Measurements from ENCODE around the gene ARHGDIA.

The ARHGDIA gene

DNA sequence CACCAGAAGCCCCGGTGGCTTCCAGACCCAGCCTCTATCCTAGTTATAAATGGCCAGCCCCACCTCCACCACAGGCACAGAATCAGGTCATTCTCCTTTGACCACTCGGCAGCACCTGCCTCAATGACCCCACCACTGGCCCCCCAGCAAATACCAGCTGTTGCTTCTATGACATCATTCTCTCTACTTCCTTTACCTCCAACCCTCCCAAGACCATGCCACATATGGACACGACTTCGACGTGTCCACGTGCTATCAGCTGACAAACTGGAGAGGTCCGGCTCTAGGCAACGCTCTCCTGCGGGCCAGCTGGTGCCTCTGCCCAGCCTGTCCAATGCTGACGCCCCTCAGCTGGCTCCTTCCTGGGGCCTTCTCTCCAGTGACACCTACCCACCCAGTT, 14.3 kb upstream of the ARHGDIA start:
- peaks cover 41% of the 10 kb centered on the region for H3K79me2 ChIP-seq (ENCODE audit: control insufficient read depth, insufficient read depth, low read length, unreplicated experiment)
- H3K36me3 ChIP-seq (ENCODE audit: insufficient read depth, low read length): peaks cover 22% of the 10 kb centered on the region; the same call in 1 of the 2 replicates
- no peaks in the 10 kb centered on the region for H3K27me3 ChIP-seq (ENCODE audit: insufficient read depth, low read length)
- H3K27ac ChIP-seq (ENCODE audit: low read depth, low read length): no peak overlapping the region; the same call in 1 of the 2 replicates
- H2AFZ ChIP-seq (ENCODE audit: low read length, unreplicated experiment): no peak overlapping the region
- peaks cover 29% of the 10 kb centered on the region for H3K4me1 ChIP-seq (ENCODE audit: control insufficient read depth, insufficient read depth, low read length, unreplicated experiment)
- no peak overlapping the region for H3K4me3 ChIP-seq (ENCODE audit: low read depth, low read length)

DNA sequence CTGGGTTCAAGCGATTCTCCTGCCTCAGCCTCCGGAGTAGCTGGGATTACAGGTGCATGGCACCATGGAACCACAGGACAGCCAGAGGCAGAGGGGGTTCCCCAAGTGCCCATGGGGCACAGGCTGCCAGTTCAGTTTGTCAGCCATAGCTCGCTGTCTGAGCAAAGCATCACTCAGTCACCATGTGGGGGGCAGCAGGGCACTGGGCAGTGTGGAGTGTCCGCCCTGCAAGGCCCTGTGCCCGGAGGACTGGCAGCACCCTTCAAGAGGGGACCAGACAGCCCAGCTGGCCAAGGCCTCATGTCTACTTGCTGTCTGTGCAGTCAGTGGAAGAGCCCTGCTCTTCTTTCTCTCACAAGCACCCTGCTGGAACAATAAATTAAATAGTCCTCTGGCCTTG, 13.8 kb upstream of the ARHGDIA start:
- no peak overlapping the region for H3K4me3 ChIP-seq (ENCODE audit: low read depth, low read length)
- H2AFZ ChIP-seq (ENCODE audit: low read length, unreplicated experiment): no peak overlapping the region
- no peaks in the 10 kb centered on the region for H3K27me3 ChIP-seq (ENCODE audit: insufficient read depth, low read length)
- H3K79me2 ChIP-seq (ENCODE audit: control insufficient read depth, insufficient read depth, low read length, unreplicated experiment): peaks cover 37% of the 10 kb centered on the region
- H3K4me1 ChIP-seq (ENCODE audit: control insufficient read depth, insufficient read depth, low read length, unreplicated experiment): peaks cover 24% of the 10 kb centered on the region
- no peak overlapping the region; the same call in 1 of the 2 replicates for H3K27ac ChIP-seq (ENCODE audit: low read depth, low read length)
- peaks cover 21% of the 10 kb centered on the region; the same call in 1 of the 2 replicates for H3K36me3 ChIP-seq (ENCODE audit: insufficient read depth, low read length)

DNA sequence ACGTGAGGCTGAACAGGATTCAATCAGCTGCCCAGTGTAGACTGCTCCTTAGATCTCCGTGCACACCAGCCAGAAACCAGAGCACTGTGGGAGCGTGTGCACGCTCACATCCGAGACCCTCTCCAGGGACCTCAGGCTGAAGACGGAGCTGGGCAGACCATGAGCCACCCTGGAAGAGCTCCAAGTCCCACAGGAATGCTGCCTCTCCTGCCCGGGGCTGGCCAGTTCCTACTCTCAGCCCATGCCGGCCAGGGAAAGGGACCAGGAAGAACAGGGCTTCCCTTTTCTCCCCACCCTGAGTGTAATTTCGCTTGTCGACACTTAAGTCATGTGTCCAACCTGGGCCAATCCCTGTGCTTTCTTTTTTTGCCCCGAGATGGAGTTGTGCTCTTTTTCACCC, 13.4 kb upstream of the ARHGDIA start:
- Histone ChIP-seq H3K36me3 (ENCODE audit: insufficient read depth, low read length) (peaks cover 18% of the 10 kb centered on the region), H3K27ac (ENCODE audit: low read depth, low read length) (no peak overlapping the region), H3K27me3 (ENCODE audit: insufficient read depth, low read length) (no peaks in the 10 kb centered on the region), H3K4me1 (ENCODE audit: control insufficient read depth, insufficient read depth, low read length, unreplicated experiment) (peaks cover 20% of the 10 kb centered on the region), H3K4me3 (ENCODE audit: low read depth, low read length) (no peak overlapping the region), H2AFZ (ENCODE audit: low read length, unreplicated experiment) (no peak overlapping the region), H3K79me2 (ENCODE audit: control insufficient read depth, insufficient read depth, low read length, unreplicated experiment) (peaks cover 32% of the 10 kb centered on the region)

DNA sequence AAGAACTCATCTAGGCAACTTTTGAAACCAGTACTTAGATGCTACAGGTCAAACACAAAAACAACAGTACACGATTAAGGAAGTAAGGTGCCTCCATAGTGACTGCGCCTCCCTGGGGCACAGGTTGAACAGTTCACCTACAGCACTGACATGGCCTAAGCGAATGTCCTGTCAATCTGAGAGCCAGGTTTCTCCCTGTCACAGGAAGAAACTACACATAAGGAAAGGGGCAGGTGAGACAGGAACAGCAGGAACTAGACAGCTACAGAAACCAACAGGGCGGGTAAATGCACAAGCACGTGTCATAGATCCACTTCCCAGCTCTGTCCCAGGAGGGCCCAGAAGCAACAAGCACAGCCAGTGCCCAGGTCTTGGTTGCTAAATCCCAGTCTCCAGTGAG, 8.0 kb upstream of the ARHGDIA start:
- Histone ChIP-seq H3K4me1 (ENCODE audit: control insufficient read depth, insufficient read depth, low read length, unreplicated experiment) (peaks cover 6% of the 10 kb centered on the region), H2AFZ (ENCODE audit: low read length, unreplicated experiment) (no peak overlapping the region), H3K27me3 (ENCODE audit: insufficient read depth, low read length) (no peaks in the 10 kb centered on the region), H3K4me3 (ENCODE audit: low read depth, low read length) (no peak overlapping the region), H3K27ac (ENCODE audit: low read depth, low read length) (no peak overlapping the region), H3K79me2 (ENCODE audit: control insufficient read depth, insufficient read depth, low read length, unreplicated experiment) (peaks cover 5% of the 10 kb centered on the region), H3K36me3 (ENCODE audit: insufficient read depth, low read length) (peaks cover 11% of the 10 kb centered on the region)

DNA sequence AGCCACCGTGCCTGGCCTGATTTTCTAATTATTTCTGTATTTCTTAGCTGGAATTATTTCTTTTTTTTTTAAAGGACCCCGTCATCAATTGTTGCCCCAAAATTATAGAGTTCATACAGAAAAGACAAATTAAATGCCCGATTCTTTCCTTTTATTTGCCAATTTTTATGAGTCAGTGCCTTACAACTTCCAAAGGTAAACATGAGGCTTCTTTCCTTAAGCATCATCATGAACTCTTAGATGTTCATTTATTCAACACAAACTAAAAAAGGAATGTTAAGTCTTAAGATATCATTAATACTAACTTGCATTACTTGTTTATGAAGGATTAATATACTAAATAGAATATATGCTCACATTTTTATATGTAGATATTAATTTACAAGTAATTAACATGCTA, 7.2 kb upstream of the ARHGDIA start:
- Histone ChIP-seq H3K79me2 (ENCODE audit: control insufficient read depth, insufficient read depth, low read length, unreplicated experiment) (peaks cover 5% of the 10 kb centered on the region), H3K4me3 (ENCODE audit: low read depth, low read length) (no peak overlapping the region), H3K27ac (ENCODE audit: low read depth, low read length) (no peak overlapping the region), H3K36me3 (ENCODE audit: insufficient read depth, low read length) (peaks cover 11% of the 10 kb centered on the region), H2AFZ (ENCODE audit: low read length, unreplicated experiment) (no peak overlapping the region), H3K27me3 (ENCODE audit: insufficient read depth, low read length) (no peaks in the 10 kb centered on the region), H3K4me1 (ENCODE audit: control insufficient read depth, insufficient read depth, low read length, unreplicated experiment) (peaks cover 6% of the 10 kb centered on the region)

- peaks cover 11% of the 10 kb centered on the region for H3K36me3 ChIP-seq (ENCODE audit: insufficient read depth, low read length)
Observed at GRCh38 chr17:81877569-81877968, 6.4 kb upstream of the ARHGDIA start.

DNA sequence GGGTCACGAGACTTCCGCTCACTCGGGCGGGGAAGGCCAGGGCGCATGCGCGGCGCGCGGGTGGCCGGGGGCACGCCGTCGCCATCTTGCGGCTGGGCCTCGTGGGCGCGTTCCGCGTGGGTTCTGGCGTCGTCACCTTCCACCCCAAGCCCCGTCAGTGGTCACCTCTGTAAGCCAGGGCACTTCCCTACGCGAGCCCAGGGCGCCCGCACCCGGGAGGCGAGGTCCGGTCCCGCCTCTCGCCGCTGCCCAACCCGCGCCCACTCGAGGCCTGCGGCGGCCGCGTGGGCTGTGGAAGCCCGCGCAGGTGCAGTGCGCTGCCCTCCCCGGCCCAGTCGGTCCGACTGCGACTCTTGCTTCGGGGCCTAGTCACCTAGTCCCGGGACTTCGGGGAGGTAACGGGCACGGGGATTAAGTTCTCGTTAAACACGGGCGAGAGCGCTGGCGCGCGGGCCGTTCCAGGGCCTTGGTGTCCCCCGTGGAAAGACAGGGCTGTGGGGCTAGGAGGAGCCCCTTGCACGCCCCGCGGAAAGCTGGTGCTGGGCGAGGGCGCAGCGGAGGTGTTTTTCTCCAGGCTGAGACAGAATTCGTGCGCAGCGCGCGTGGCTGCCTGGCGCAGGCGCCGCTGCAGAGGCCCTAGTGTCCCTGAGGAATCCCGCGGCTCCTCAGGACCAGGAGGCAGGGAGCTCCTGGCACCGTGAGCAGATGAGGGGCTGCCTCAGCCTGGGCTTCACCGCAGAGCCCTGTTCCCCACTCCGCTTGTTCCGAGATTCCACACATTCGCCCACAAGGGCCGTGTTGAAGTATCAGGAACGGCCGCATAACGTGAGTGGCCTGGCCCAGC, 472 bp upstream of the ARHGDIA start:
- peak overlapping the region; percentile 93 for H2AFZ ChIP-seq (ENCODE audit: low read length, unreplicated experiment)
- peaks cover 30% of the 10 kb centered on the region for H3K79me2 ChIP-seq (ENCODE audit: control insufficient read depth, insufficient read depth, low read length, unreplicated experiment)
- no peaks in the 10 kb centered on the region for H3K36me3 ChIP-seq (ENCODE audit: insufficient read depth, low read length)
- H3K4me1 ChIP-seq (ENCODE audit: control insufficient read depth, insufficient read depth, low read length, unreplicated experiment): peaks cover 29% of the 10 kb centered on the region
- H3K27me3 ChIP-seq (ENCODE audit: insufficient read depth, low read length): no peaks in the 10 kb centered on the region
- H3K27ac ChIP-seq (ENCODE audit: low read depth, low read length): peak overlapping the region; percentile 97
- peak overlapping the region; percentile 97 for H3K4me3 ChIP-seq (ENCODE audit: low read depth, low read length)

More at GRCh38 chr17:81877569-81877968, 6.4 kb upstream of the ARHGDIA start:
- Histone ChIP-seq H3K4me3 (ENCODE audit: low read depth, low read length) (no peak overlapping the region), H2AFZ (ENCODE audit: low read length, unreplicated experiment) (no peak overlapping the region), H3K4me1 (ENCODE audit: control insufficient read depth, insufficient read depth, low read length, unreplicated experiment) (peaks cover 9% of the 10 kb centered on the region), H3K27me3 (ENCODE audit: insufficient read depth, low read length) (no peaks in the 10 kb centered on the region), H3K79me2 (ENCODE audit: control insufficient read depth, insufficient read depth, low read length, unreplicated experiment) (peaks cover 7% of the 10 kb centered on the region), H3K27ac (ENCODE audit: low read depth, low read length) (no peak overlapping the region)

DNA sequence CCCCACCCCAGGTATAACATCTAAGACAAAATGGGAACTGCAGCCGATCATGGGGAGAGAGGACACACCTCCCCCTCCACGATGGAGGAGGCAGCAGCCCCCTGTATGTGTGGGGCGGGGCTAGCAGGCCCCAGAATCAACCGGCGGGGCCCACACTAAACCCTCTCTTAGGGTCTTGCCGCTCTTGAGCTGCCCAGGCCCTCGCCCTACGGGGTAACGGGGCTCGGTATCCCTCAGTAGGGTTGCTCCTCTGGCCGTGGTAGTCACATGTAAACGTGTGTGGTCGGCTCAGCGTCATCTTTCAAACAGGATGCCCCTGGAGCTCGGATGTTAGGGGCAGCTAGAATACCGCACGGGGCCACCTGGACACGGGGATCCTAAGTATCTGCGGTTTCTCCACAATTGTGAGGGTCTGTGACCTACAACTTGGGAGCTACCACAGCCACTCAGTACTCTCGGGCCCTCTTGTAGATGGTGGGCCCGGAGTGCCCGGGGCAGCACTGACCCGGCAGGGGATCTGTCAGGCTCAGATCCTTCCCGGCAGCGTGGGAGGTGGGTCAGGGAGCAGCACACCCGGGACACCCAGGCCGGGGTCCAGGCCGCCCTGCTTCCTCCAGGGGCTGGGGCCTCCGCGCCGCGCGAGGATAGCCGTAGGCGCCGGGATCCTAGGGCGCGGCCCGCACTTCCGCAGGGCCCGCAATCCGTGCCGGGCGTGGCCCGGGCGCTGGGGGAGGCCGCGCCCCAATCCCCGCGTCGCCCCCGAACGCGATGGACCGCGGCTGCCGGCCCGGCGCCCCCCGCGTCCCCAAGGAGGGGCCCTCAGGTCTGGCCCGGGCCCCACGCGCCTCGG, 781 bp downstream of the ARHGDIA start:
- Histone ChIP-seq H3K4me3 (ENCODE audit: low read depth, low read length) (peak overlapping the region; percentile 96), H3K27me3 (ENCODE audit: insufficient read depth, low read length) (no peaks in the 10 kb centered on the region), H3K36me3 (ENCODE audit: insufficient read depth, low read length) (no peaks in the 10 kb centered on the region), H3K27ac (ENCODE audit: low read depth, low read length) (peak overlapping the region; percentile 97), H2AFZ (ENCODE audit: low read length, unreplicated experiment) (no peak overlapping the region), H3K79me2 (ENCODE audit: control insufficient read depth, insufficient read depth, low read length, unreplicated experiment) (peaks cover 30% of the 10 kb centered on the region), H3K4me1 (ENCODE audit: control insufficient read depth, insufficient read depth, low read length, unreplicated experiment) (peaks cover 29% of the 10 kb centered on the region)

DNA sequence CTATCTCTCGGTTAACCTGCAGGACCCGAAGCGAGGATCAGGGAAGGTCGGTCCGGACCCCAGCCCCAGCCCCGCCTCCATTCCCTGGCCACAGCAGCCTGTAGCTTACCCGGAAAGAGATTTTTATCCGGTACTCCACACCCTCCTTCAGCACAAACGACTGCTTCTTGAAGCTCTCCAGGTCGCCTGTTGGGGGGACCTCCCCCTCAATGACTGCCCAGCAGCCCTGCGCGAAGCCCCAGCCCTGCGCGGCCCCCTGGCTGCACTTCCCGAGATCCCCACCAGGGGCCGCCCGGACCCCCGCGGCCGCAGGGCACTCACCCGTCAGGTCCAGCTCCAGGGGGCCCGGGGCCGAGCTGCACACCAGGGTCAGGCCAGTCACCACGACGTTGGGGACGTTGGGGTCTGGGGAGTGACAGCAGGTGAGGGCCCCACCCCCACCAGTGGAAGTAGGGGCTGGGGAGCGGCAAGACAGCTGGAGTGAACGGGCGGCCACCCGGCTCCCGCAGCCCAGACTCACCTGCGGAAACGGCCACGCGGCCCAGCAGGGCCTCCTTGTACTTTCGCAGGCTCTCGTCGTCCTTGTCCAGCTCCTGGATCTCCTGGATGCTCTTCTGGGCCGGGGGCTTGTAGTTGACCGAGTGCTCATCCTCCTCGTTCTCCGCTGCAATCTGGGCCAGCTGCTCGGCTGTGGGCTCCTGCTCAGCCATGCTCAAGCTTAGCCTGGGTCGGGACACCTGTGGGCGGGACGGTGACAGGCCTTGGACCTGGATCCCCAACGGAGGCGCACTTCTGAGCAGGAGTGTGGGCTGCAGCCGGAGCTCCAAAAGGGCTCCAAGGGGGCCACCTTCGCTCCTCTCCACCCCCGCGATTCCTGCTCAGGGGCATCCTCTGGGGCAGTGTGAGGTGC, 1.7 kb downstream of the ARHGDIA start:
- Histone ChIP-seq H3K27me3 (ENCODE audit: insufficient read depth, low read length) (no peaks in the 10 kb centered on the region), H2AFZ (ENCODE audit: low read length, unreplicated experiment) (no peak overlapping the region), H3K4me1 (ENCODE audit: control insufficient read depth, insufficient read depth, low read length, unreplicated experiment) (peaks cover 29% of the 10 kb centered on the region), H3K36me3 (ENCODE audit: insufficient read depth, low read length) (no peaks in the 10 kb centered on the region), H3K4me3 (ENCODE audit: low read depth, low read length) (peak overlapping the region; percentile 96), H3K27ac (ENCODE audit: low read depth, low read length) (peak overlapping the region; percentile 97), H3K79me2 (ENCODE audit: control insufficient read depth, insufficient read depth, low read length, unreplicated experiment) (peaks cover 31% of the 10 kb centered on the region)

- Histone ChIP-seq H3K4me3 (ENCODE audit: low read depth, low read length) (peak overlapping the region; percentile 96), H3K27ac (ENCODE audit: low read depth, low read length) (peak overlapping the region; percentile 97), H2AFZ (ENCODE audit: low read length, unreplicated experiment) (no peak overlapping the region), H3K36me3 (ENCODE audit: insufficient read depth, low read length) (no peaks in the 10 kb centered on the region), H3K27me3 (ENCODE audit: insufficient read depth, low read length) (no peaks in the 10 kb centered on the region), H3K79me2 (ENCODE audit: control insufficient read depth, insufficient read depth, low read length, unreplicated experiment) (peaks cover 39% of the 10 kb centered on the region), H3K4me1 (ENCODE audit: control insufficient read depth, insufficient read depth, low read length, unreplicated experiment) (peaks cover 30% of the 10 kb centered on the region)
Observed at GRCh38 chr17:81868674-81869220, 2.4 kb downstream of the ARHGDIA start.
